ENCODE results near the gene LRRC3C.

DNA sequence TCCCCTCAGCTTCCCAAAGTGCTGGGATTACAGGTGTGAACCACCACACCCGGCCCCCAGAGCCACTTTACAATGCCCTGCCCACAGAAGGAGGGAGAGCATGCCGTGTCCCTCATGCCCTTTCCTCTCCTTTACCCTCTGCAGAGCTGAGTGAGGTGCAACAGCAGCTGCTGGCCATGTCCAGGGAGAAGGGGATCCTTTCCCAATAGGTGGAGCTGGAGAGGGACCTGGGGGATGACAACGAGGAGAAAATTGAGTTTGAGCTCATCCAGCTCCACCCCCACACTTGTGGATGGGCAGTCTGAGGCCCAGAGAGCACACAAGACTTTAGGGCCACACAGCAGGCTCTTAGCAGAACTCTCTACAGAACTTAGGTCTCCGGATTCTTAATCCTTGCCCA lies 27.3 kb downstream of the LRRC3C start:
- TF ChIP-seq POLR2AphosphoS5 (IDR thresholded peaks at IDR 0.05; ENCODE audit: borderline replicate concordance, low read depth, low read length), result no peak
- no peak for TF ChIP-seq EZH2 (IDR thresholded peaks at IDR 0.05)

Measured in SK-N-MC (cell line).